HL-60/S4 treated with phorbol 12-myristate 13-acetate at 8.2 ng/mL for 4 days and 3 days (cell line): ENCODE data around the gene ESPL1.

Source experiments
- in situ Hi-C: fragments of 300-500 bp; cut with MboI; formaldehyde crosslinking; loops from 2 replicates; pipeline ENCODE4 v1.15.0; 2022; ENCODE audit warnings: low sequenced_read_pairs

The ESPL1 gene

DNA sequence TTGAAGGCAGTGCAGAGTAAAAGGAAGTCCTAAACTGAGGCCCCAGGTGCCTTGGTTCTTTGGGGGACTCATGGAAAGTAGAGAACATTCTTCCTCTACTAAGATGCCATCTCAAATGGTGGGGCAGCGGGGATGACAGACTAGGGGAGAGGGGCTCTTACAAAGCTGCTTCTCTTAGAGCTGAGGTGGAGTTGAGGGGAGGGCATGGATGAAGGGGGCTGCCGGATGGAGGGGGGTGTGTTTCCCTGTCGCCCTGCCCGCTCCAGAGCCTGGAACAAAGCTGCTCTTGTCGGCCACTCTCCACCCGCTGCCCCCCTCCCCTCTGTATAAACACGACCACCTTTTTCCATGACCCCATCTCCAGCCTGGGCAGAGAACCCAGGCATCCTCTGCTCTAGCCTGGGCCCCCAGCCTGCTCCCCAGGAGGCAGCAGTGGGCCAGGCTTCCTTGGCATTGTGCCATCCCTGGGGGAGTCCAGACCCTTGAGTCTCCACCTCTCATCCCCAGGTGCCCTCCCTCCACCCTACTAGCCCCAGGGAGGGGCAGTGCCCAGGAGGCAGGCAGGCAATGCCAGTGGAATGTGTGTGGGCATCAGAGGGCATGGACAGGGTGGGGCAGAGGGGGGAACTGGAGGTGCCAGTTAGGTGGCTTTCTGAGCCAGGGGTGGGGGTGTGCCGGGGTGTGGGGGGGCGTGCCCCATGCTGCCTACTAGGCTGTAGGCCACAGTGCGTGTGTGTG lies 37.8 kb upstream of the ESPL1 start:
- in situ Hi-C loops = no loop called here

GRCh38 chr12:53231671-53231920 lies 36.5 kb upstream of the ESPL1 start:
- in situ Hi-C loops = no loop called here

- in situ Hi-C loops = no loop called here
These were observed 36.0 kb upstream of the ESPL1 start, which contains the start of gene RARG for GRCh38 chr12:53231921-53232645. Gene RARG, minus strand, starts transcription at chr12:53232209. Its CDS starts 4,664 bp downstream, at chr12:53227545.

DNA sequence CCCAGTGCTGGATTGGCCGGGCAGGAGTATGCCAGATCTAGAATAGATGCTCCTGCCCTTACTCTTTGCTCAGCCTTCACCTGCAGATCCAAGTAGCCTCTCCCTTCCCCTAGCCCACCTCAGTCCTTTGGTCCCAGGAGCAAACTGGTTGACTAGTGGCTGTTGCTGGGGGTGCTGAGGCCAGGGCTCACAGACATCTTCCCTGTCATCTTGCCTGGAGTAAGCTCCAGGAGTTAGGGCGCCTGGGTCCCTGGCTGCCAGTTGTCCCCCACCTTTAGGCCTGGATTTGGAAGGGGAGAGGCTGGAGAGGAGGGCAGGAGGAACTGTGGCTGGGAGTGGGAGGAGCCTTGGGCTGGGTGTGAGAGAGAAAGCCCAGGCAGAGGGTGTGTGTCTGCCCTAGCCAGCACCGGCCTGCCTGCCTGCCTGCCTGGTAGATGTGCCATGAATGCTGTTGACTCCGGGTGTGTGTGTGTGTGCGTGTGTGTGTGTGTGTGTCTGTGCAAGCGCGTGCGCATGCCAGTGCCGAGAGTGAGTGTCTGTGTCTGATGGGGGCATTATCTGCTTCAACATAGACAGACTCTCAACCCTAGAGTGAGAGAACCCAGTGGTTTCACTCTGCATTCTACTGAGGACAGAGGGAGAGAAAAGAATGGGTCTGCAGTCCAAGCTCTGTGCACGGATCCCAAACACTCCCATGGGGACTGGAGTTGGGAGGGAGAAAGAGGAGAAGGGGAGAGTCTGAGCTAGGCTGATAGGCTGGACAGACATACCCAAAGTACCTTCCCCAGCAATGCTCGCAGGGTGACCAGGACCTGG lies 35.2 kb upstream of the ESPL1 start:
- in situ Hi-C loops = no loop called here

- in situ Hi-C loops = no loop called here
These were observed 34.4 kb upstream of the ESPL1 start for GRCh38 chr12:53233671-53234121.

- in situ Hi-C loops = no loop called here
These were observed 33.7 kb upstream of the ESPL1 start for GRCh38 chr12:53234271-53234914.

- in situ Hi-C loops = no loop called here
These were observed 32.9 kb upstream of the ESPL1 start for GRCh38 chr12:53235164-53235563.

GRCh38 chr12:53235742-53236442 lies 32.2 kb upstream of the ESPL1 start:
- in situ Hi-C loops = no loop called here

- in situ Hi-C loops = no loop called here
These were observed 31.5 kb upstream of the ESPL1 start for GRCh38 chr12:53236443-53237111.

GRCh38 chr12:53239643-53240258 lies 28.3 kb upstream of the ESPL1 start:
- in situ Hi-C loops = no loop called here

DNA sequence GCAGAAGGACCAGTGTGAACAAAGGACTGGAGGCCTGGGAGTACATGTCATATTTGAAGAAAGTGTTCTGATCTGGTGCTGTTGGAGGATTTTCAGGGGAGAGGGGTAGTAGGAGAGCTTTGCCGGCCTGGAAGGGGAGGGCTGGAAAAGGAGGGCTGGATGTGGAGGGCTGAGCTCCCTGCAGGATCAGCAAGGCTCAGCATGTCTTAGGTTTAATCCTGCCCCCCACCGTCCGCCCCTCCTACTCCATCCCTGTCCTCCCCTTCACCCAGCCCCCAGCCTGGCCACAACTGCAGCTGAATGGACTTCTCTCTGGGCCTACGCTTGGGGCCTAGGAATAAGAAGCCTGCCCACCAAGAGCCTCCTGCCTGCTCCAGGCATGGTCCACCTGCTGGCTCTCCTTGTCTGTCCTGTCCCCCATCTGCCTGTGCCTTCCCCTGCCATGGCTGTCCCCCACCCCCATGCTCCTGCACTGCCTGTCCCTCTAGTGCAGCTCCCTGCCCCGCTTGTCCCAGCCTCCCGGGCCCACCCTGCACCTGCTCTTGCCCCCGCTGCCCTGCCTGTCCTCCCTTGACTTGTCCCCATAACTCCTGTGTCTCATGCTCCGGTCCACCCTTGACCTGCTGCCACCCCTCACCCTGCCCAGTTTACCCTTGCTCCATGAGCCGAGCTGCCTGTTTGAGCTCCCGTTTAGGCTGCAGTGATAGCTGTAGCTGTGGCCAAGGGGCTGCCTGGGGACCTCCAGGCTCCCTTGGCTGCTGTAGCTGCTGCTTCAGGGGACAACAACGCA lies 26.3 kb upstream of the ESPL1 start:
- in situ Hi-C loops = no loop called here

GRCh38 chr12:53244337-53244736 lies 23.8 kb upstream of the ESPL1 start:
- in situ Hi-C loops = no loop called here

GRCh38 chr12:53245286-53245685 lies 22.8 kb upstream of the ESPL1 start:
- in situ Hi-C loops = no loop called here

DNA sequence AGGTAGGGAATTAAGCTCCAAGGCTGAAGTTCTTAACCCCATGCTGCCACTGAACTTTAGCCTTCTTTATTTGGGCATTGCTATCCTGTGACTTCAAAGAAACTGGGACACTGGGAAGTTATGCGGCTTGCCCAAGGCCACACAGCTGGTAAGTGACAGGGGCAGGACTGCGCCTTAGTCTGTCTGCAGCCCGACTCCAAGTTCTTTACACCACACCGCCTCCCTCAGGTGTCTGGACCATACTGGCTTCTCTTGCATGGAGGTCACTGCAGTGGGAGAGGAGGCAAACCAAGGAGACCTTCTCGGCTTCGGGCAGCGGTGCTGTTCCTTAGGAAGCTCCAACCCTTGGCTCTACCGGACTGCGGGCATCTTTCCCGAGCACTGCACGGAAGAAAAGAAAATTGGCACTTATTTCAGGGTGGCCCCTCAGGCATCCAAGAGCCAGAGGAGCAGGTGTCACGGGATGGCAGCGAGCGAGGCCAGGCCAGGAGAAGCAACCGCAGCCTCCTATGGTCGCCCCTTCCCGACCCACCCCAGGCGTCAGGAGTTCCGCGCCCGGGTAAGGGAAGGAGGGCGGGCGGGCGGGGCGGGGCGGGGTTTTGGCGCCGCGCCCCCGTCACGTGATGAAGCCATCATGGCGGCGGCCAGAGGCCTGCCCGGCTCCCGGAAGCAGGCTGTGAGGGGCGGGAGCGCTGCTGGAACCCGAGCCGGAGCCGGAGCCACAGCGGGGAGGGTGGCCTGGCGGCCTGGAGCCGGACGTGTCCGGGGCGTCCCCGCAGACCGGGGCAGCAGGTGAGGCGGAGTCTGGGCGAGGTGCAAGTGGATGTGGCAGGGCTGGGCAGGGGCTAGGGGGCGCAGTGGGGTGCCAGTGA lies 16.4 kb upstream of the ESPL1 start:
- in situ Hi-C loops = no loop called here

DNA sequence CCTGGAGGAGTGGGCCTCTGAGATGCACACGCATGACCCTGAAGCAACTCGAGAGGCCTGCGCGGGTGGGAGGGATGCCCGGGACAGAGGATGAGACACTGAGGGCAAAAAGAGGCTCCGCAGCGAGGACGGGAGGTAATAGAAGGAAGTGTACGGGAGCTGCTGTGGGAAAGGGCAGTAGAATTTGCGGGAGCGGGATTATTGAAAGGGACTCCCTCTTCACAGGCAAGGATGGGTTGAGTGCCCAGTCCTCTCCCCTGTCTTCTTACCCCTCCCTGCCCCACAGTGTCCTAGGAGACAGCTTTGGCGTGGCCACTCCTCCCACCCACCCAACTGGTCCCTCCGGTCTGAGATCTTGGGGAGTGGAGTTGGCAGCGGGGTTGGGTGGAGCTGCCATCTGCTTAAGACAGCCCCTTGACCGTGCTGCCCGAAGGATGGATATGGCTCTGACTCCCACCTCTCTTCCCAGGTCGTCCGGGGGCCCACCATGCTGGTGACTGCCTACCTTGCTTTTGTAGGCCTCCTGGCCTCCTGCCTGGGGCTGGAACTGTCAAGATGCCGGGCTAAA lies 15.7 kb upstream of the ESPL1 start:
- in situ Hi-C loops = no loop called here

GRCh38 chr12:53253298-53253697 lies 14.8 kb upstream of the ESPL1 start:
- in situ Hi-C loops = no loop called here

- in situ Hi-C loops = no loop called here
These were observed 13.1 kb upstream of the ESPL1 start for GRCh38 chr12:53254816-53255545.
